ENCODE results near the gene BHLHA15.

DNA sequence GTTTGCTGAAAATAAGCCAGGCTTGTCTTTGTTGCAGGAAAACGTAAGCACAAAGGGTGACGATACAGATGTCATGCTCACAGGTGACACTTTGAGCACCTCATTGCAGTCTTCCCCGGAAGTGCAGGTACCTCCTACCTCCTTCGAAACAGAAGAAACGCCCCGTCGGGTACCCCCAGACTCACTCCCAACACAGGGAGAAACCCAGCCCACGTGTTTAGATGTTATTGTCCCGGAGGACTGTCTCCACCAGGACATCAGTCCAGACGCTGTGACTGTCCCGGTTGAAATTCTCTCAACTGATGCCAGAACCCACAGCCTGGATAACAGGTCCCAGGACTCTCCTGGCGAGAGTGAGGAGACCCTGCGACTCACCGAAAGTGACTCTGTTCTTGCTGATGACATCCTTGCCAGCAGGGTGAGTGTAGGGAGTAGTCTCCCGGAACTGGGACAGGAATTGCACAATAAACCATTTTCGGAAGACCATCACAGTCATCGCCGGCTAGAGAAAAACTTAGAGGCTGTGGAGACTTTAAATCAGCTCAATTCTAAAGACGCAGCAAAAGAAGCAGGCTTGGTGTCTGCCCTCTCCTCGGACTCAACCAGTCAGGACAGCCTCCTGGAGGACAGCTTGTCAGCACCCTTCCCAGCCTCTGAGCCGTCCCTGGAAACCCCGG lies 18.3 kb upstream of the BHLHA15 start:
- no peak for TF ChIP-seq ZNF239 (tag by site-specific recombination; IDR thresholded peaks at IDR 0.05)
- TF ChIP-seq ZNF660 (tag by site-specific recombination; IDR thresholded peaks at IDR 0.05), result no peak
- TF ChIP-seq CTCF (tag by site-specific recombination; IDR thresholded peaks at IDR 0.05), result no peak
- TF ChIP-seq, protein P1, sequence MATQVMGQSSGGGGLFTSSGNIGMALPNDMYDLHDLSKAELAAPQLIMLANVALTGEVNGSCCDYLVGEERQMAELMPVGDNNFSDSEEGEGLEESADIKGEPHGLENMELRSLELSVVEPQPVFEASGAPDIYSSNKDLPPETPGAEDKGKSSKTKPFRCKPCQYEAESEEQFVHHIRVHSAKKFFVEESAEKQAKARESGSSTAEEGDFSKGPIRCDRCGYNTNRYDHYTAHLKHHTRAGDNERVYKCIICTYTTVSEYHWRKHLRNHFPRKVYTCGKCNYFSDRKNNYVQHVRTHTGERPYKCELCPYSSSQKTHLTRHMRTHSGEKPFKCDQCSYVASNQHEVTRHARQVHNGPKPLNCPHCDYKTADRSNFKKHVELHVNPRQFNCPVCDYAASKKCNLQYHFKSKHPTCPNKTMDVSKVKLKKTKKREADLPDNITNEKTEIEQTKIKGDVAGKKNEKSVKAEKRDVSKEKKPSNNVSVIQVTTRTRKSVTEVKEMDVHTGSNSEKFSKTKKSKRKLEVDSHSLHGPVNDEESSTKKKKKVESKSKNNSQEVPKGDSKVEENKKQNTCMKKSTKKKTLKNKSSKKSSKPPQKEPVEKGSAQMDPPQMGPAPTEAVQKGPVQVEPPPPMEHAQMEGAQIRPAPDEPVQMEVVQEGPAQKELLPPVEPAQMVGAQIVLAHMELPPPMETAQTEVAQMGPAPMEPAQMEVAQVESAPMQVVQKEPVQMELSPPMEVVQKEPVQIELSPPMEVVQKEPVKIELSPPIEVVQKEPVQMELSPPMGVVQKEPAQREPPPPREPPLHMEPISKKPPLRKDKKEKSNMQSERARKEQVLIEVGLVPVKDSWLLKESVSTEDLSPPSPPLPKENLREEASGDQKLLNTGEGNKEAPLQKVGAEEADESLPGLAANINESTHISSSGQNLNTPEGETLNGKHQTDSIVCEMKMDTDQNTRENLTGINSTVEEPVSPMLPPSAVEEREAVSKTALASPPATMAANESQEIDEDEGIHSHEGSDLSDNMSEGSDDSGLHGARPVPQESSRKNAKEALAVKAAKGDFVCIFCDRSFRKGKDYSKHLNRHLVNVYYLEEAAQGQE (tag by site-specific recombination; IDR thresholded peaks at IDR 0.05), result no peak
- no peak for TF ChIP-seq ZBTB1 (tag by site-specific recombination; IDR thresholded peaks at IDR 0.05)
- TF ChIP-seq ZNF561 (tag by site-specific recombination; IDR thresholded peaks at IDR 0.05; ENCODE audit: borderline replicate concordance), result no peak
- no peak for TF ChIP-seq ZNF626 (tag by site-specific recombination; IDR thresholded peaks at IDR 0.05)

Data from HEK293 (cell line).